Neural cell (in vitro differentiated cells): ENCODE data around the gene IKZF1. TPM values are rescaled to one million over a fixed set of nuclear protein-coding genes. Genes with fewer than 3 reads are reported as not detected.

Experiments
- H2AFZ ChIP-seq: fragments of 200-600, 300-800 bp; sonication (generic), shearing (Covaris generic); 2 replicates; pipeline ENCODE4 v1.6.0; 2014; ENCODE audit warnings: low read depth, mild to moderate bottlenecking, antibody characterized with exemption, low read length, moderate library complexity
- H3F3A ChIP-seq: fragments of 200-600 bp; shearing (Covaris generic); 2 replicates; pipeline ENCODE4 v1.6.1; 2016; ENCODE audit warnings: mild to moderate bottlenecking, moderate library complexity, mixed read lengths, antibody characterized with exemption, low read length; ENCODE audit not compliant: insufficient read depth, poor library complexity, severe bottlenecking
- H3K27ac ChIP-seq: fragments of 200-600, 300-800 bp; sonication (generic), shearing (Covaris generic); 2 replicates; pipeline ENCODE4 v1.5.1; 2014; ENCODE audit warnings: mild to moderate bottlenecking, low read length, moderate library complexity
- H3K27me3 ChIP-seq: fragments of 300-800, 200-600 bp; sonication (generic), shearing (Covaris generic); 2 replicates; pipeline ENCODE4 v1.6.0; 2014; ENCODE audit warnings: mild to moderate bottlenecking, low read depth, low read length, moderate library complexity; ENCODE audit not compliant: insufficient read depth
- H3K36me3 ChIP-seq: fragments of 300-800, 200-600 bp; sonication (generic), shearing (Covaris generic); 2 replicates; pipeline ENCODE4 v1.5.1; 2014; ENCODE audit warnings: mild to moderate bottlenecking, antibody characterized with exemption, low read length, moderate library complexity; ENCODE audit not compliant: insufficient read depth
- H3K4me2 ChIP-seq: fragments of 300-800, 200-600 bp; sonication (generic), shearing (Covaris generic); 2 replicates; pipeline ENCODE4 v1.6.0; 2014; ENCODE audit warnings: mild to moderate bottlenecking, low read length
- H3K4me3 ChIP-seq: fragments of 300-800, 200-600 bp; sonication (generic), shearing (Covaris generic); 2 replicates; pipeline ENCODE4 v1.5.1; 2014; ENCODE audit warnings: mild to moderate bottlenecking, low read length, moderate library complexity
- H3K79me2 ChIP-seq: fragments of 200-600 bp; shearing (Covaris generic); replicated peaks from 2 replicates; pipeline ENCODE4 v1.6.0; 2014; ENCODE audit warnings: mild to moderate bottlenecking, low read length, moderate library complexity; ENCODE audit not compliant: insufficient read depth
- H3K9ac ChIP-seq: fragments of 300-800, 200-600 bp; sonication (generic), shearing (Covaris generic); 2 replicates; pipeline ENCODE4 v1.6.1; 2016; ENCODE audit warnings: mild to moderate bottlenecking, low read length, mixed read lengths
- H3K9me2 ChIP-seq: fragments of 200-600 bp; shearing (Covaris generic); 2 replicates; pipeline ENCODE4 v1.6.1; 2016; ENCODE audit warnings: mild to moderate bottlenecking, low read length, mixed read lengths; ENCODE audit not compliant: insufficient read depth
- H3K9me3 ChIP-seq: fragments of 200-600, 300-800 bp; sonication (generic), shearing (Covaris generic); 2 replicates; pipeline ENCODE4 v1.6.1; 2016; ENCODE audit warnings: mild to moderate bottlenecking, mixed run types, low read length, moderate library complexity, mixed read lengths
- H4K20me1 ChIP-seq: fragments of 200-600 bp; shearing (Covaris generic); 2 replicates; pipeline ENCODE4 v1.6.1; 2016; ENCODE audit warnings: mild to moderate bottlenecking, mixed run types; ENCODE audit not compliant: insufficient read depth
- EP300 ChIP-seq: fragments of 450-650 bp; conservative IDR thresholded peaks from 2 replicates; pipeline ENCODE4 v1.6.1; 2014; ENCODE audit warnings: antibody characterized with exemption, mild to moderate bottlenecking, moderate library complexity; ENCODE audit not compliant: poor library complexity, severe bottlenecking
- EZH2 ChIP-seq: fragments of 200-600, 300-800 bp; shearing (Covaris generic), sonication (generic); IDR thresholded peaks from 2 replicates; pipeline ENCODE4 v1.6.1; 2014; ENCODE audit warnings: antibody characterized with exemption, low read length, borderline replicate concordance, mild to moderate bottlenecking; ENCODE audit not compliant: insufficient read depth, poor library complexity, severe bottlenecking
- MXI1 ChIP-seq: fragments of 450-650 bp; conservative IDR thresholded peaks from 2 replicates; pipeline ENCODE4 v1.6.1; 2014; ENCODE audit warnings: antibody characterized with exemption, mild to moderate bottlenecking; ENCODE audit not compliant: poor library complexity, severe bottlenecking
- POLR2AphosphoS5 ChIP-seq: IDR thresholded peaks from 2 replicates; pipeline ENCODE4 v1.6.1; 2012
- RAD21 ChIP-seq: fragments of 450-650 bp; conservative IDR thresholded peaks from 2 replicates; pipeline ENCODE4 v1.6.1; 2014; ENCODE audit warnings: antibody characterized with exemption, mild to moderate bottlenecking, moderate library complexity
- REST ChIP-seq: IDR thresholded peaks from 2 replicates; pipeline ENCODE4 v1.6.1; 2012; ENCODE audit warnings: borderline replicate concordance
- SMC3 ChIP-seq: fragments of 450-650 bp; conservative IDR thresholded peaks from 2 replicates; pipeline ENCODE4 v1.6.1; 2014; ENCODE audit warnings: antibody characterized with exemption, mild to moderate bottlenecking, moderate library complexity; ENCODE audit not compliant: poor library complexity
- TAF1 ChIP-seq: IDR thresholded peaks from 2 replicates; pipeline ENCODE4 v1.6.1; 2012; ENCODE audit warnings: low read depth
- polyA plus RNA-seq: library from polyadenylated mRNA; depleted of rRNA; stranded (reverse); fragments of >200 nt; gene quantifications from 2 replicates; pipeline ENCODE4 v1.2.3, GENCODE V29; 2014
- TF ChIP-seq, protein P1 (sequence below): fragments of 450-650 bp; IDR thresholded peaks from 2 replicates; pipeline ENCODE4 v1.5.1; 2014; ENCODE audit warnings: antibody characterized with exemption, mild to moderate bottlenecking, moderate library complexity; ENCODE audit not compliant: poor library complexity, severe bottlenecking

The IKZF1 gene
- polyA plus RNA-seq, 1 donor from 2014 or later, result 0.24 TPM

DNA sequence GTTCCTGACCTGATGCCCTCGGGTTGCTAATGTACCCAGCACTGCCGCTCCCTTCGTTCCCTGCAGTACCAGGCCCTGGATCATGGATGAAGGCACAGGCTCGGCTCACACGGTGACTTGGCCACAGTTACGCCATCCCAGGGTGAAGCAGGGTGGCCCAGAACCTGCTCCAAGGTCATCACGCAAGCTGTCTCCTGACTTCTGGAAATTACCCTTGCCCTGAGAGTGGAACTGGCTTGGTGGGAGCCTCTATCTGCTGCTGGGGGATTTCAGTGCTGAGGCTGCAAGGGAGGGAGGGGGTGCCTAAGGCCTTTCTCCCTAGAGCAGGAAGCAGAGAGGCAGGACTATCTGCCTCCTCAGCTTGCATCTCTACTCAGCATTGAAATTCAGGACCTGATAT lies 109.0 kb downstream of the IKZF1 start:
- Histone ChIP-seq H3K4me2 (no peak overlapping the region), H3K9me3 (no peaks in the 10 kb centered on the region), H3K9me2 (no peaks in the 10 kb centered on the region), H3K27ac (no peak overlapping the region), H3K36me3 (no peaks in the 10 kb centered on the region), H3K4me3 (no peak overlapping the region), H4K20me1 (no peaks in the 10 kb centered on the region), H3F3A (no peaks in the 10 kb centered on the region), H3K9ac (no peak overlapping the region), H3K79me2 (no peaks in the 10 kb centered on the region), H2AFZ (no peak overlapping the region), H3K27me3 (no peaks in the 10 kb centered on the region)
- no peak for TF ChIP-seq REST
- no peak for TF ChIP-seq POLR2AphosphoS5
- no peak for TF ChIP-seq EP300
- TF ChIP-seq RAD21, result no peak
- TF ChIP-seq TAF1, result no peak
- TF ChIP-seq, protein P1, sequence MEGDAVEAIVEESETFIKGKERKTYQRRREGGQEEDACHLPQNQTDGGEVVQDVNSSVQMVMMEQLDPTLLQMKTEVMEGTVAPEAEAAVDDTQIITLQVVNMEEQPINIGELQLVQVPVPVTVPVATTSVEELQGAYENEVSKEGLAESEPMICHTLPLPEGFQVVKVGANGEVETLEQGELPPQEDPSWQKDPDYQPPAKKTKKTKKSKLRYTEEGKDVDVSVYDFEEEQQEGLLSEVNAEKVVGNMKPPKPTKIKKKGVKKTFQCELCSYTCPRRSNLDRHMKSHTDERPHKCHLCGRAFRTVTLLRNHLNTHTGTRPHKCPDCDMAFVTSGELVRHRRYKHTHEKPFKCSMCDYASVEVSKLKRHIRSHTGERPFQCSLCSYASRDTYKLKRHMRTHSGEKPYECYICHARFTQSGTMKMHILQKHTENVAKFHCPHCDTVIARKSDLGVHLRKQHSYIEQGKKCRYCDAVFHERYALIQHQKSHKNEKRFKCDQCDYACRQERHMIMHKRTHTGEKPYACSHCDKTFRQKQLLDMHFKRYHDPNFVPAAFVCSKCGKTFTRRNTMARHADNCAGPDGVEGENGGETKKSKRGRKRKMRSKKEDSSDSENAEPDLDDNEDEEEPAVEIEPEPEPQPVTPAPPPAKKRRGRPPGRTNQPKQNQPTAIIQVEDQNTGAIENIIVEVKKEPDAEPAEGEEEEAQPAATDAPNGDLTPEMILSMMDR, result no peak
- TF ChIP-seq EZH2, result no peak
- no peak for TF ChIP-seq SMC3
- no peak for TF ChIP-seq MXI1

DNA sequence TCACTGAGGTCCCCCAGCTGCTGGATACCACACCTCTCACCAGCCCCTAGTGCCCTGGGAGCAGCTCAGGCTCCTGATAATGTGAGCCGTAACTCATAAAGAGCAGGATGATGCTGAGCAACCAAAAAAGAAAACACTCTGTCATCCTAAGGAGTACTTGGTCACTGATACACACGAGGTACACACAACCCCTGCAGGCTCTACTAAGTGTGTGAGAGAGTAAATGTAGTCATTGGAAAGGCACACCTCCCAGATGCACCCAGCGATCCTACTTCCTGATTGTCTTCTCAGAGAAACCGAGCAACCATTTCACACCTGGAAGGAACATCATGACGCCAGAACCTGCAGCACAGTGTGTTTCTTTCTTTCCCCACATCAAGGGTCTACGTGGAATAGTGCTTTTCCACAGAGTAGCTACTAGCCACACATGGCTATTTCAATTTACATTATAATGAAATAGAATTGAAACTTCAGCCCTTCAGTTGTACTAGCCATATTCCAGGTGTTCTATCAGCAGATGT lies 111.4 kb downstream of the IKZF1 start:
- Histone ChIP-seq H4K20me1 (no peaks in the 10 kb centered on the region), H3K36me3 (no peaks in the 10 kb centered on the region), H3K27me3 (no peaks in the 10 kb centered on the region), H3K27ac (no peak overlapping the region), H3K9me2 (no peaks in the 10 kb centered on the region), H3K9me3 (no peaks in the 10 kb centered on the region), H3K9ac (no peak overlapping the region), H3K79me2 (no peaks in the 10 kb centered on the region), H3K4me2 (no peak overlapping the region), H2AFZ (no peak overlapping the region), H3K4me3 (no peak overlapping the region), H3F3A (no peaks in the 10 kb centered on the region)
- TF ChIP-seq MXI1 (no peak), EZH2 (no peak), RAD21 (no peak), EP300 (no peak), REST (no peak), POLR2AphosphoS5 (no peak), SMC3 (no peak), TAF1 (no peak)
- TF ChIP-seq, protein P1, result no peak
